SH-SY5Y (cell line): ENCODE measurements around the gene KSR1.

Experiments used
- GATA2 ChIP-seq: IDR thresholded peaks from 2 replicates; pipeline ENCODE4 v1.6.1; 2011; ENCODE audit warnings: mild to moderate bottlenecking, low read depth, low read length
- GATA3 ChIP-seq: IDR thresholded peaks from 2 replicates; pipeline ENCODE4 v1.6.1; 2011; ENCODE audit warnings: low read depth, mild to moderate bottlenecking, low read length, moderate library complexity

DNA sequence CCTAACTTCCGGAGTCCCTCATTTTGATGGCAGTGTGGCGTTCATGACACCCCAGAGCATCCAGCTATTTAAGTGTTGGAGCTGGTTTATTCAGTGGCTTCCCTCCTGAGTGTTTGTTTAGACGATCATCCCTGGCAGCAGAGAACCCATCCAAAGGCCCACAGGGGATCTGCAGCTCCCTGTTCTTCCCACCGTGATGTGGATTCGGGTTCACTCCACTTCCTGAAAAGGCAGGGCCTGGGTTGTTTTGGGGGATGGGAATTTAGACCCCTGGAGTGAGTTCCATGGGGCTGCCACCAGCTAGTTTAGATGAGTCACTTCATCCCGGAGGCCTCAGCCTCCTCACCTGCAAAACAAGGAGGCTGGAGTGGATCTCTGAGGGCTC is 2.3 kb downstream of the KSR1 start:
- no peak for TF ChIP-seq GATA2
- TF ChIP-seq GATA3: no peak
